ENCODE measurements around the gene COG4.

- TF ChIP-seq SP1 (IDR thresholded peaks at IDR 0.05; ENCODE audit: low read depth), result no peak
- no peak for TF ChIP-seq CTCF (IDR thresholded peaks at IDR 0.05 in 2 of 3, conservative IDR thresholded peaks at IDR 0.05 in 1 of 3; ENCODE audit: borderline replicate concordance in 1 of 3, insufficient read depth in 1 of 3, low read depth in 2 of 3, low read length in 2 of 3)
- TF ChIP-seq POLR2AphosphoS5 (IDR thresholded peaks at IDR 0.05; ENCODE audit: low read depth, low read length), result no peak
- TF ChIP-seq EZH2phosphoT487 (IDR thresholded peaks at IDR 0.05; ENCODE audit: borderline replicate concordance), result no peak
- TF ChIP-seq POLR2A (IDR thresholded peaks at IDR 0.05; ENCODE audit: borderline replicate concordance, extremely low read depth, insufficient read depth, insufficient read length), result no peak
- TF ChIP-seq REST (IDR thresholded peaks at IDR 0.05; ENCODE audit: low read depth), result no peak
- TF ChIP-seq CEBPB (IDR thresholded peaks at IDR 0.05; ENCODE audit: low read depth), result no peak
- TF ChIP-seq RAD21 (IDR thresholded peaks at IDR 0.05; ENCODE audit: low read depth), result no peak
- TF ChIP-seq JUND (IDR thresholded peaks at IDR 0.05), result no peak
- TF ChIP-seq EZH2 (IDR thresholded peaks at IDR 0.05), result no peak
- no peak for TF ChIP-seq YY1 (IDR thresholded peaks at IDR 0.05; ENCODE audit: extremely low read depth, insufficient replicate concordance, low read depth, low read length)
- no peak for TF ChIP-seq SIN3A (IDR thresholded peaks at IDR 0.05; ENCODE audit: low read depth)
- TF ChIP-seq MAX (IDR thresholded peaks at IDR 0.05), result no peak
- TF ChIP-seq ELF1 (IDR thresholded peaks at IDR 0.05; ENCODE audit: borderline replicate concordance, low read depth), result no peak
Measured at GRCh38 chr16:70568601-70569237, 45.4 kb upstream of the COG4 start.
